A673 (cell line): ENCODE data around the gene FN3K. TPM values are rescaled to one million over a fixed set of nuclear protein-coding genes. Genes with fewer than 3 reads are reported as not detected.

Source experiments
- BruUV-seq: library from RNA; stranded (reverse); fragments of 400-500 nt; replicated peaks from 2 replicates; lab custom pipeline; 2021; lab: Mats Ljungman, UMichigan
- CTCF ChIA-PET: fragments of 300-600 bp; sonication (Branson Sonifier 250); formaldehyde crosslinking; loops from one replicate; lab custom pipeline; 2022; ENCODE audit warnings: antibody characterized with exemption; lab: Charles Lee
- POLR2A ChIA-PET: fragments of 300-600 bp; sonication (Branson Sonifier 250); formaldehyde crosslinking; loops from one replicate; lab custom pipeline; 2022; ENCODE audit warnings: antibody characterized with exemption; ENCODE audit not compliant: low non-redundant PET; lab: Charles Lee
- DNase-seq: peaks from one replicate; pipeline ENCODE4 v3.0.0-alpha.2; 2015; ENCODE audit warnings: low spot score
- H3K27ac ChIP-seq: fragments of 200-600 bp; sonication (generic); 2 replicates; pipeline ENCODE4 v1.5.1; 2016; ENCODE audit warnings: mixed run types, low read depth, mild to moderate bottlenecking, mixed read lengths, antibody characterized with exemption, low read length; ENCODE audit not compliant: poor library complexity, severe bottlenecking
- H3K27me3 ChIP-seq: fragments of 200-600 bp; sonication (generic); replicated peaks from 2 replicates; pipeline ENCODE4 v1.6.1; 2017; ENCODE audit warnings: mixed run types, low read depth, mild to moderate bottlenecking, mixed read lengths, antibody characterized with exemption, low read length; ENCODE audit not compliant: insufficient read depth, poor library complexity
- H3K36me3 ChIP-seq: fragments of 200-600 bp; sonication (generic); 2 replicates; pipeline ENCODE4 v1.6.1; 2016; ENCODE audit warnings: mixed run types, mild to moderate bottlenecking, mixed read lengths, antibody characterized with exemption, low read length; ENCODE audit not compliant: insufficient read depth, poor library complexity, severe bottlenecking
- H3K4me1 ChIP-seq: fragments of 200-600 bp; sonication (generic); 2 replicates; pipeline ENCODE4 v1.6.1; 2017; ENCODE audit warnings: mixed run types, mild to moderate bottlenecking, mixed read lengths, antibody characterized with exemption, low read length; ENCODE audit not compliant: insufficient read depth, poor library complexity, severe bottlenecking
- H3K4me3 ChIP-seq: fragments of 200-600 bp; sonication (generic); 2 replicates; pipeline ENCODE4 v1.5.1; 2016; ENCODE audit warnings: low read depth, mixed run types, mild to moderate bottlenecking, mixed read lengths, low read length; ENCODE audit not compliant: poor library complexity, severe bottlenecking
- H3K9me3 ChIP-seq: fragments of 200-600 bp; sonication (generic); 2 replicates; pipeline ENCODE4 v1.6.1; 2016; ENCODE audit warnings: mixed run types, low read depth, mild to moderate bottlenecking, mixed read lengths, antibody characterized with exemption, low read length; ENCODE audit not compliant: poor library complexity, severe bottlenecking
- EZH2 ChIP-seq: fragments of 200-600 bp; sonication (generic); IDR thresholded peaks from 2 replicates; pipeline ENCODE4 v1.6.1; 2017; ENCODE audit warnings: borderline replicate concordance, low read depth, mild to moderate bottlenecking, mixed read lengths, antibody characterized with exemption, low read length; ENCODE audit not compliant: poor library complexity, severe bottlenecking
- intact Hi-C: fragments of 100-400 bp; cut with micrococcal nuclease; formaldehyde crosslinking; loops from one replicate; pipeline ENCODE4 v1.10.0; 2022; ENCODE audit not compliant: unreplicated experiment
- total RNA-seq: library from RNA; stranded (reverse); gene quantifications from 2 replicates; pipeline ENCODE4 v1.2.3, GENCODE V29; 2021
- TF ChIP-seq, protein P1 (sequence below): fragments of 300-800, 200-600 bp; sonication (generic); conservative IDR thresholded peaks from 2 replicates; pipeline ENCODE4 v1.5.1; 2017; ENCODE audit warnings: low read depth, mild to moderate bottlenecking, antibody characterized with exemption, low read length, moderate library complexity, mixed read lengths

Gene FN3K
- total RNA-seq, 1 experiment from 2014 or later = 6.7 TPM

DNA sequence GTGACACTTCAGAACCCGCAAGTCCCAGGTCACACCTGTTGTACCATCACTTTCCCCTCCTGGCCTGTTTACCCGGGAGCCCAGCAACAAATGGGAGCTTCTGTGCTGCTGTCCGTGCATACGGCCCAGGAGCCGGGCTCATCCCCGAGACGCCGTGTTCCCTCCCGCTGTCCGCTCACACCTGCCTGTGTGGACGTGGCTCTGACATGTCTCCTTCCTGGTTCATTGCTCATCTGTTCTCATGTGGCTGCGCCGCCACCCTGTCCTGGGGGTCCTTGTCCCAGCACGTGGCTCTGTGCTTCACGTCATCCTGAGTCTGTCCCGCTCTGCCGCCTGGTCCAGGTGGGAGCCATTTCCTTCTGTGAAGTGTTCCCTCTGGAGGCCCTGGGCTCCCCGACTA, 54.4 kb downstream of the FN3K start:
- Histone ChIP-seq H3K4me1 (no peaks in the 10 kb centered on the region), H3K4me3 (no peak overlapping the region), H3K27ac (no peak overlapping the region), H3K27me3 (no peaks in the 10 kb centered on the region), H3K36me3 (no peaks in the 10 kb centered on the region), H3K9me3 (no peaks in the 10 kb centered on the region)
- ChIA-PET POLR2A (no interaction called here), CTCF (no interaction called here)
- no TSS peak for BruUV-seq
- DNase-seq = no peak
- intact Hi-C loops = no loop called here
- no peak for TF ChIP-seq EZH2
- TF ChIP-seq, protein P1, sequence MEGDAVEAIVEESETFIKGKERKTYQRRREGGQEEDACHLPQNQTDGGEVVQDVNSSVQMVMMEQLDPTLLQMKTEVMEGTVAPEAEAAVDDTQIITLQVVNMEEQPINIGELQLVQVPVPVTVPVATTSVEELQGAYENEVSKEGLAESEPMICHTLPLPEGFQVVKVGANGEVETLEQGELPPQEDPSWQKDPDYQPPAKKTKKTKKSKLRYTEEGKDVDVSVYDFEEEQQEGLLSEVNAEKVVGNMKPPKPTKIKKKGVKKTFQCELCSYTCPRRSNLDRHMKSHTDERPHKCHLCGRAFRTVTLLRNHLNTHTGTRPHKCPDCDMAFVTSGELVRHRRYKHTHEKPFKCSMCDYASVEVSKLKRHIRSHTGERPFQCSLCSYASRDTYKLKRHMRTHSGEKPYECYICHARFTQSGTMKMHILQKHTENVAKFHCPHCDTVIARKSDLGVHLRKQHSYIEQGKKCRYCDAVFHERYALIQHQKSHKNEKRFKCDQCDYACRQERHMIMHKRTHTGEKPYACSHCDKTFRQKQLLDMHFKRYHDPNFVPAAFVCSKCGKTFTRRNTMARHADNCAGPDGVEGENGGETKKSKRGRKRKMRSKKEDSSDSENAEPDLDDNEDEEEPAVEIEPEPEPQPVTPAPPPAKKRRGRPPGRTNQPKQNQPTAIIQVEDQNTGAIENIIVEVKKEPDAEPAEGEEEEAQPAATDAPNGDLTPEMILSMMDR = no peak

DNA sequence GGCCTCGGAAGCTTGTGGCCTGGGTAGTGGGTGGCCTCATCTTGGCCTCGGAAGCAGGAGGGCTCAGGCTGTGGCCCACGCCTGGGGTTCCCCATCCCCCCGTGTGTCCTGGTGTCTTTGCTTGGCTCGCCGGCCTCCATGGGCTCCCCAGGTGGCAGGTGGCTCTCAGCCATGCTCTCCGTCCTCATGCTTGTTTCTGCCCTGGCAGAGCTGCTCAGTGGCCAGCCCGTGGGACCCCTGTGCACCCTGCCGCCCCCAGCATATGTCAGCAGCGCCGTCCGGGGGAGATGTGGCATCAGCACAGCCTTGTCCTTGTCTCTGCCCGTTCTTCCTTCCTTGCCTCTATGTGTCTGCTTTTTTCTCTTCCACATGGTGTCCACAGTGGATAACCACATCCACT, 55.0 kb downstream of the FN3K start:
- Histone ChIP-seq H3K4me1 (no peaks in the 10 kb centered on the region), H3K27me3 (no peaks in the 10 kb centered on the region), H3K9me3 (no peaks in the 10 kb centered on the region), H3K4me3 (no peak overlapping the region), H3K27ac (no peak overlapping the region), H3K36me3 (no peaks in the 10 kb centered on the region)
- intact Hi-C loops = no loop called here
- POLR2A ChIA-PET = no interaction called here
- DNase-seq = no peak
- no peak for TF ChIP-seq EZH2
- TF ChIP-seq, protein P1 = no peak
- CTCF ChIA-PET = no interaction called here
- no TSS peak for BruUV-seq

DNA sequence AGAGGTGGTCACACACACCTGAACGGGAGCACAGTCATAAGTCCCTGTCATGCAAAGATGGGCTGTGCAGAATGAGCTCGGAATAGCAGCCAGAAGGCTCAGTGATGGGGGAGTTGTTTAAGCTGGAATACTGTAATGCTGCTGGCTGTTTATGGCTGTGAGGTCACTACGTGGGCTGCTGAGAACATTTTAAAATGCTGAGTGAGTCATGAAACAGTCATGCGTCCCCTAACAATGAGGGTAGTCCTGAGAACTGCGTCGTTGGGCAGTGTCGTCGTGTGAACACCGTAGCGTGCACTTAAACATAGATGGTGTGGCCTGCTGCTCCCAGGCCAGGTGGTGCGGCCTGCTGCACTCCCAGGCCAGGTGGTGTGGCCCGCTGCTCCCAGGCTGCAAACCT, 56.1 kb downstream of the FN3K start:
- ChIA-PET CTCF (no interaction called here), POLR2A (interaction anchor here (0.5 kb wide), 1 partner anchor 13 kb away, joined by 3 read pairs; no protein-coding TSS in a partner anchor)
- no TSS peak for BruUV-seq
- Histone ChIP-seq H3K27ac (no peak overlapping the region), H3K36me3 (no peaks in the 10 kb centered on the region), H3K4me1 (no peaks in the 10 kb centered on the region), H3K27me3 (no peaks in the 10 kb centered on the region), H3K9me3 (no peaks in the 10 kb centered on the region), H3K4me3 (no peak overlapping the region)
- intact Hi-C loops = no loop called here
- DNase-seq = peak; percentile 72
- TF ChIP-seq, protein P1 = no peak
- TF ChIP-seq EZH2 = no peak
